GM19025 (cell line): ENCODE data around the gene XRCC1.
"Not testable (repeated sequence)": the region's sequence is repeated elsewhere in the genome, so short reads cannot be mapped to it uniquely, and the experiment has no call there.

Experiments
- ATAC-seq: cut with Tn5 transposase; IDR thresholded peaks from one replicate; pipeline ENCODE4 v1.9.1; 2021; ENCODE audit warnings: mild to moderate bottlenecking, low read depth, moderate library complexity; ENCODE audit not compliant: unreplicated experiment

Gene XRCC1

DNA sequence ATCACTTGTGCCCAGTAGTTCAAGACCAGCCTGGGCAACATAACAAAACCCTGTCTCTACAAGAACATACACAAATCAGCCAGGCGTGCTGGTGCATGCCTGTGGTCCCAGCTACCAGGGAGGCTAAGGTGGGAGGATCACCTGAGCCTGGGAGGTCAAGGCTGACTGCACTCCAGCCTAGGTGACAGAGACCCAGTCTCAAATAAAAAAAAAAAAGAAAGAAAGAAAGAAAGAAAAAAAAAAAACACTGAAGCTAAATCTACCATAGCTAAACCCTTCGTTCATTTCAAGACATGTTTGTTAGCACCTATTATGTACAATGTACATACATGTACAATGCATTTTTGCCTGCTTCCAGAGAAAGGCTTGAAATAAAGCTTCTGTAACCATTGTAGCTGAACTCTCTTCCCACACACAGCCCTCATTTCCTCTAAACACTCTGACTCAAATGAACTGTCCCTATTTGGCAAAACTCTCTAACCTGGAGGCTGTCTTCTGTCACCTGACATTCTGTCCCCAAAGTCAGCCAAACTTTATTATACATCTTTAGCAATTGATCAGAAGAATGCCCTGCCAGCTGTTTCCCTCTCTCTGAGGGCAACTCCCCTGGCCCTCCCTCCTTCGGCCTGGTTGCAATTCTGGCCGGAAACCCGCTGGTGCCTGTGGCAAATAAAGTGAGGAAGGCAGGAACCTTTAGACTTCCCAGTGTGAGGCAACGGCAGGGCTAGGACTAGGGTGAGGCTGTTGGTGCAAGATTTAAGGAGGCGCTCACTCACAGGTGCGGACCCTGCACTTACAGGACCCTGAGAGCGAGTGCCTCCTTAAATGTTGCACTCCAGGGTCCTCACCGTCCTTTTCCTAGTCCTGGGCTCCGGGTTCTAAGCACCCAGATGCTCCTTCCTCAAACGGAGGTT is 50.1 kb downstream of the XRCC1 start:
- no peak for ATAC-seq

DNA sequence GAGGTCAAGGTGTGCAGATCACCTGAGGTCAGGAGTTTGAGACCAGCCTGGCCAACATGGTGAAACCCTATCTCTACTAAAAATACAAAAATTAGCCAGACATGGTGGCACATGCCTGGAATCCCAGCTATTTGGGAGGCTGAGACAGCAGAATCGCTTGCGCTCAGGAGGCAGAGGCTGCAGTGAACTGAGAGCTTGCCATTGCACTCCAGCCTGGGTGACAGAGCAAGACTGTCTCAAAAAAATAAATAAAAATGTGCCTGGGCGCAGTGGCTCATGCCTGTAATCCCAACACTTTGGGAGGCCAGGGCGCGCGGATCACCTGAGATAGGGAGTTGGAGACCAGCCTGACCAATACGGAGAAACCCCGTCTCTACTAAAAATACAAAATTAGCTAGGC is 51.6 kb downstream of the XRCC1 start:
- not testable (repeated sequence) for ATAC-seq

DNA sequence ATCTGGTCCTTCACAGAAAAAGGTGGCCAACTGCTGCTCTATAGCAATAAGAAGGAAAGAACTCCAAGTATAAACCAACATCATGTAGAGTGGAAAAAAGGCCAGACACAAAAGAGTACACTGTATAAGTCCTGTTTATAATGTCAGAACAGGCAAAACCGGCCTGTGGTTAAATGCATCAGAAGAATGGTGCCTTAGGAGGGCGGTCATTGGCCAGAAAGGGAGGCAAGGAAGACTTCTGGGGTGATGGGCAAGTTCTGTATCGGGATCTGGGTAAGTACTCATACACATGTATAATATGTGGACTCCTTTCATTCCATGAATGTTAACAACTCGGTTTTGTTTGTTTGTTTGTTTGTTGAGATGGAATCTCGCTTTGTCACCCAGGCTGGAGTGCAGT is 52.4 kb downstream of the XRCC1 start:
- ATAC-seq, result no peak

DNA sequence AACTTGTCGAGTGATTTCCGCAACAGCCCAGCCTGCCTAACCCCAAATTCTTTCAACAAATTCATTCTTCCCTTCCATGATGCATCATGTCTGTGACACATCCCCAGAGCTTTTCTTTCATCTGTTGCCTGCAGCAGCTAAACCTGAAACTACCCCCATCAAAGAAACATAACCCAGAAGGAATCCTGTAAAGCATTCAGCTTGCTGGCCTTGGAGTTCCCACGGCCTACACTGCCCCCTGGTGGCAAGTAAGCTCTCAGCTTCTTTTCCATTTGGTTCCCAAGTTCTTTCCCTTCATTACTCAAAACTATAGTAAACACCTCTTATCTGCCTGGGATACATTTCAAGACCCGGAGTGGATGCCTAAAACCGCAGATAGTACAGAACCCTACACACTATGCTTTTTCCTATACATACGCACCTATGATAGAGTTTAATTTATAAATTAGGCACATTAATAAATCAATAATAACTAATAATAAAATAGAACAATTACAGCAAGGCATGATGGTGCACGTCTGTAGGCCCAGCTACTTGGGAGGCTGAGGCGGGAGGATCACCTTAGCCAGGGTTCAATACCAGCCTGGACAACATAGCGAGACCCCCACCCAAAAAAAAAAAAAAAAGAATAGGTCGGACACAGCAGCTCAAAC is 55.8 kb downstream of the XRCC1 start:
- ATAC-seq, result no peak

DNA sequence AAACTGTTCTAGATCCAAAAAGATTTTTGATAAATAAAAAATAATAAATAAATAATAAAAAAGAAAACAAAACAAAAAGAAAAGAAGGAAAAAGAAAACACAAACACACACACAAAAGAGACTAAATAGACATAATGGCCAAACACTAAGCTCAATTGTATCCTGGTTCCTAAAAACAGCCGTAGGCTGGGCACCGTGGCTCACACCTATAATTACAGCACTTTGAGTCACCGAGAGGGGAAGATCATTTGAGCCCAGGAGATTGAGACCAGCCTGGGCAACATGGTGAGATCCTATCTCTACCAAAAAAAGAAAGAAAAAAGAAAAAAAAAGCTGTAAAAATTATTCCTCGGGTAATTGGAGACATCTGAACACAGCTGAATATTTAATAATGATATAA is 57.3 kb downstream of the XRCC1 start:
- no peak for ATAC-seq

DNA sequence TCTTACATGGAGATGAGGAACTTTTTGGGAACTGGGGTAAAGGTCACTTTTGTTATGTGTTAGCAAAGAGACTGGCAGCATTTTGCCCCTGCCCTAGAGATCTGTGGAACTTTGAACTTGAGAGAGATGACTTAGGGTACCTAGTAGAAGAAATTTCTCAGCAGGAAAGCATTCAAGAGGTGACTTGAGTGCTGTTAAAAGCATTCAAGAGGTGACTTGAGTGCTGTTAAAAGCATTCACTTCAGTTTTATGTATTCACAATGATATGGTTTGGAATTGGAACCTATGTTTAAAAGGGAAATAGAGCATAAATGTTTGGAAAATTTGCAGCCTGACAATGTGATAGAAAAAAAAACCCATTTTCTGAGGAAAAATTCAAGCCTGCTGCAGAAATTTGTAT is 62.9 kb downstream of the XRCC1 start:
- not testable (repeated sequence) for ATAC-seq

DNA sequence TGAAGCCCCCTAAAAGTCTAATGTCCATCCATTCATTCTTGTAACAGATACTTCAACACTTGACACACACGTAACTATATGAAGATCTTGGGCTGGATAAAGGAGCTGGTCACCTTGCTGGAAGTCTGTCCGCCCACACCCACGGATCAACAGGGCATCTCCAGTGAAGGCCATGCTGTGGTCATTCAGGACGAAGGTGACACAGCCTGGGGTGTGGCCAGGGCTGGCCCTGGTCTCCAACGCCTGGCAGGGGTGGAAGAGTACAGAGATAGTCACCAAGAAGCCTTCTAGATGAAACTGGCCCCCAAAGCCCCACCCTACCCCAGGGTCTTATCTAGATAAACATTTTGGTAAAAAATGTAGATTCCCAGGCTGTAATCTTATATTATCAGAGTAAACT is 64.0 kb downstream of the XRCC1 start:
- ATAC-seq, result no peak

DNA sequence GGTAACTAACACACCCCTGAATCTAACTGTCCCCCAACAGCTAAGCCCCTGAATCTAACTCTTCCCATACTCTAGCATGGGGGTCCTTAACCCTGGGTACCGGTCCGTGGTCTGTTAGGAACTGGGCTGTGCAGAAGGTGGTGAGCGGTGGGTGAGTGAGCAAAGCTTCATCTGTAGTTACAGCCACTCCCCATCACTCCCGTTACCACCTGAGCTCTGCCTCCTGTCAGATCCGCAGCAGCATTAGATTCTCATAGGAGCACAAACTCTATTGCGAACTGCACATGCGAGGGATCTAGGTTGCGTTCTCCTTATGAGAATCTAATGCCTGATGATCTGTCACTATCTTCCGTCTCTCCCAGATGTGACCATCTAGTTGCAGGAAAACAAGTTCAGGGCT is 64.6 kb downstream of the XRCC1 start:
- no peak for ATAC-seq

DNA sequence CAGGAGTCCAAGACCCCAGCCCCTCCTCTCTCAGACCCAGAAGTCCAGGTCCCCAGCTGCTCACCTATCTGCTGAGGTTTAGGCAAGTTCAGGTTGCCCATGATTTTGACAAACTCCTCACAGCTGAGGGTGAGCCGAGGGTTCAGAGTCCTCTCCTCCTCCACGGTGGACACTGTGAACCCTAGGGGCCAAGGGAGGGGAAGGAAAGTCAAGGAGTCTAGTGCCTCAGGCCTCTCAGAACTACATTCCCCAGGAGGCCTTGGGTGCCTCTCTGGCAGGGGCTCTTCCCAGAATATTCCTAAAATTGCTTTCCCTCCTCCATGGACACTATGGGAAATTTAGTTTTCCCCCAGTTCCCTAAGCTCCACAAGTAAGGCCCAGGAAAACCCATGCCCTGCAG is 67.4 kb downstream of the XRCC1 start:
- ATAC-seq, result no peak

DNA sequence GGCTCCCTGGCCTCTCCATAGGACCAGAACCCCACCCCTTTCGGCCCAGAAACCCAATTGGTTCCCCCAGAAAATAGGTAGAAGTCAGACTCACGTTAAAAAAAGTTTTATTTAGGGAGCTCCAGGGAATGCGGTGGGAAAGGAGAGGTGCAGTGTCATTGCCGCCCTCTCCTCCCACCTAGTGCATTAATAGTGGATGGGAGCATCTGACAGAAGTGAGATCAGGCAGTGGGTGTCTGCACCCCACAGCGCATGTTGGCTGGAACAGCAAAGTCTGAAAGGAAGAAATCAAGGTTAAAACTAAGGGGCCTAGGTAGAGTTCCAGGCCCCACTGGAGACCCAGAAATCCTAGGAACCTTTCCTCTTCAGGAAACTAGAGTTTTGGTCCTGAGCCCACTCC is 68.7 kb downstream of the XRCC1 start:
- ATAC-seq, result no peak

DNA sequence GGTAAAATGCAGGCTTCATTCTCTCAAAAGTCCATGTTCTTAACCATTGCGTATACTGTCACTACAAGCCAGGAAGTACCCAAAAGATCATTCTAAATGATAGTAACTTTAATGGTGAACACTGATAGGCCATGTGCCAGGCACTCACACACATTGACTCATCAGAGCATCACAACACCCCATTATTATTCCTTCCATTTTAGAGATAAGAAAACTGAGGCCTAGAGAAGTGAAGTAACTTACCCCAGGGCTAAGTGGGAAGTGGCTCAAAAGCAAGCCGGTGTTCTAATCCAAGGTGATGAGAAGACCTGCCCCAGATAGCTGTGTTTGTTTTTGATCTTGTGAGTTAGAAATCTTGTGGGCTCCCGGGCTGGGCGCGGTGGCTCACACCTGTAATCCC is 69.4 kb downstream of the XRCC1 start:
- no peak for ATAC-seq

DNA sequence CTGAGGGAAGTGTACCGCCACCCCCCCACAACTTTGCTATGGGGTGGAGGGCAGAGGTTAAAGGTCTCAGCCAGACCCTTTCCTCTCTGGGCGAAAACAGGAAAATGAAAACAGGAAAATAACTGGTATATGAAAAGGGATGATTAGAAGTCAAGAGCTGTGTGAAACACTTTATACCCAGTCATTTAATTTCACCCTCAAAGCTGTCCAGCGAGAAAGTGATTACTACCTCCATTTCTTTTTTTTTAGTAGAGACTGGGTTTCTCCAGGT is 70.2 kb downstream of the XRCC1 start:
- ATAC-seq, result no peak

DNA sequence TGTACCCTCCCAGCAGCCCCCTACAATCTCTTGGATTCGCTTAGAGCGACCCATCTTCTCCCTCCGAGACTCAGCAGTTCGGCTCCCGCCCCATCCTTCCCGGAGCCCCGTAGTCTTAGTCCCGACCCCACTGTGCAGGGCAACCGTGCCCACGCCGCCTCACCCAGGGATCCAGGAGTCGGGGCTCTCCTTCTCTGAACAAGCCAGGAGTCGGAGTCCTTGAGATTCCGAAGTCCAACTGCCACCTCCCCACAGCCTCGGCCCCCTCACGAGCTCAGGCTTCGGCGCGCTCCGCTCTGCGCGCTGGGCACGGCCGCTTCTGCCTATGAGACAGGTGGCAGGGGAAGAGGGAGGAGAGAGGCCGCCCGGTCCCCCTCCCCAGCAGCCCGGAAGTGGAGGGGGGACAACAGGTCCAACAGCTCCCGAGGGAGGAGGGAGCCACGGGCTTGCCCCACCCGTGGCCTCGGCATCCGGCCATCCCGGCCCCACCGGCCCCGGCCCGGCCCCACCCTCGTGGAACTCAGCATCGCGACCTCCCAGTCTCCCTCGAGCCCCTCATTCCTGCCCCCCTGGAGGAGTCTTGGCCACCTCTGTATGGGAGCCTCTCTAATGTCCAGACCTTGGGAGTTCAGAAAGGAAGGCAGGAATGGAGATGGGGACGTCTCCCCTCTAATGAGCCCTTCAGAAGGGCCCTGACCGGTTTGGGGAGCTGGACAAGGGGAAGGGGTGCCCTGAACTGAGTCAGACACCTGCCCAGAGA is 70.7 kb downstream of the XRCC1 start, which contains the start of gene PHLDB3:
Gene PHLDB3, minus strand, starts transcription at position 321 of the 760 bp plus-strand sequence. CDS start 628 bp downstream, outside the sequence.
- ATAC-seq, result no peak

DNA sequence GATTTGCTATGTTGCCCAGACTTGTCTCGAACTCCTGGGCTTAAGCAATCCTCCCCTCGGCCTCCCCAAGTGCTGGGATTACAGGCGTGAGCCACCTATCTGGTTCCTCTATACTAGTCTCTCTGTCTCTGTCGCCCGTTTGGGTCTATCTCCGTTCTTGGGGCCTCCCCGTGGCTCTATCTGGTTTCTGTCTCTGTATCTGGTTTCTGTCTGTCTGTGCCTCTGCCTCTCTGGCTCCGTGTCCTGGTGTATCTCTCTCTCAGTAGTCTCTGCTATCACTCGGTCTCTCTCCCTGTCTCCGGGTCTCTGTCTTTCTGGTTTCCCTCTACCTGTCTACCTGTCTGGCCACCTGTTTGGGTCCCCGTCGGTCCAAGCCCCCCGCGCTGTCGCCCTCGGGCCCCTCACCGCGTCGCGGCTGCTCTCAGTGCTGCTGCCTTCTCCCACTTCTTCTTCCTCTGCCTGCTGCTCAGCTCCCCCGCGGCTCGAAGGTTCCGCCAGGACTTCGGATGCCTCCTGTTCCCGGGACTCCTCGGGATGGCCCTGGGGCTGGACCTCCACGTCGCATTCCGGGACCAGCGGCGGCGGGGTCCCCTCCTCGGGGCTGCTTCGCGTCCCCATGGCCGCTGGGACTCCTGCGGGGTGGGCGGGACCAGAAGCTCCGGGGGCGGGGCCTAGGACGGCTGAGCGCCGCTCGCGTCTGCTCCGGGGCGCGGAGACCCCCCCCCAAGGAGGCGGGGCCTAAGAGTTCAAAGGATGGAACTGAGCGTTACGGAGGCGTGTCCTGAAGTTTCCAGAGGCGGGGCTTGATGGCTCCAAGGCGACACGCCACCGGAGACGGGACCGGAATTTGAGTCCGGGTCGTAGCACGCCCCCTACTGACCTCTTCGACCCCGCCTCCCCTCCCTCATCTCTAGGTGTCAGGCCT is 71.6 kb downstream of the XRCC1 start:
- peak; percentile 77 for ATAC-seq

DNA sequence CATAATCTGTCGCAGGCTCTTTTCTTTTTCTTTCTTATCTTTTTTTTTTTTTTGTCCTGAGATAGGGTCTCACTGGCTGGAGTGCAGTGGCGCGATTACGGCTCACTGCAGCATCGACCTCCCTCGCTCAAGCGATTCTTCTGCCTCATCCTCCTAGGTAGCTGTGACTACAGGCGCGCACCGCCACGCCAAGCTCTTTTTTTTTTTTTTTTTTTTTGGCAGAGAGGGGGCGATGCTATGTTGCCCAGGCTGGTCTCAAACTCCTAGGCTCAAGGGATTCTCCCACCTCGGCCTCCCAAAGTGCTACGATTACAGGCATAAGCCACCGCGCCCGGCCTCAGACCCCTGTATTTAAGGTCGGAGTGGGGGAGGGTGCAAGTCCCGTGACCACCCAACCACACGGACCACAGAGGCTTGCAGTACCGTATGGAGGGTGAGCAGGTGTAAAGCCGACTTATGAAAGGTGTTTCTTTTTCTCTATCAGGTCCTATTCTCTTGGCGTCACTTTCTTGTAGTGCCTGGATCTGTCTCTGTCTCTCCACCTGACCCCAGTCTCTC is 72.8 kb downstream of the XRCC1 start:
- ATAC-seq, result no peak

DNA sequence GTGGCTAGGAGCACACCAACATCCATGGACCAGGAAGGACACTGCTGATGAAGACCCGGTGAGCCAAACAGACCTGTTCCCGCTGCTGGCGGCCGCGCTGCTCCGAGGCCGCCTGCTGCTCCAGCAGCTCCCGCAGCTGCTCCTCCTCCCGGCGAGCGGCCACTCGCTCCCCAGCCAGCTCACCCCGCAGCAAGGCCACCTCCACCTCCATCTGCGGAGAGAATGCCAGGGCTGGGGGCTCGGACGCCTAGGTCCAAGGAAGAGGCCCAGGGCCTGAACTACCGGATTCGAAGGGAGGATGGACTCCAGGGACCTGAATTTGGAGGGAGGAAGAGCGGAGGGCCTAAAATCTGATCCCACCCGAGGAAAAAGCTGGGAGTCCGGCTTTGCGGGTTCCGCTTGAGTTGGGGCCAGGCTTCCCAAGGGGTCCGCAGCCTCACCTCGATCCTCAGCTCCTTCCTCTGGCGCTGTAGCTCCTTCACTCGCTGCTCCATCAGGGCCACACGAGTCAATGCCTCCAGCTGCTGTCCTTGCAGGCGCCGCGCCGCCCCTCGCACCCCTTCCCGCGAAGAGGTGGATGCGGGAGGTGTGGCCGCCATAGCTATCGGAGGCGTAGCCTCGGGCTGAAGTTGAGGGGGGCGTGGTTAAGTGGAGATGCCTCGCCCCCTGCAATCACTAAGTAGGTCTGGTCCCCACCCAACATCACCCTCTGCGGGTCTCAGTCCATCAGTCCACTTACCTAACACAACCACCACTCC is 73.5 kb downstream of the XRCC1 start:
- no peak for ATAC-seq

DNA sequence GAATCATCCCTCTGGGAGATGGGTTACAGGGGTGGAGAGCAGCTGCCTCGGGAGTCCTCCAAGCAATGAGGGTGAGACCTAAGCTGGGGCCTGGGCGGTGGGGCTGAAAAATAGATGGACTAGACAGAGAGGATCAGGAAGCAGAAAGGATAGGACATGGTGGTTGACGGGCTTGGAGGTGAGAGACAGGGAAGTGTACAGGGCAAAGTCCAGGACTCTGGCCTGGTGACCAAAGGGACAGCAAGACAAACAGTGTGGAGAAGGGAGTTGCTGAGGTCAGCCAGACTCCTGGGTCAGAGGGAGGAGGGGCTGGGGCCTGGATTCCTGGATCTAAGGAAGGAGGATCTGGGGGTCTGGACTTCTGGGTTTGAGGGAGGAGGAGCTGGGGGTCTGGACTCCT is 76.3 kb downstream of the XRCC1 start:
- ATAC-seq, result no peak

DNA sequence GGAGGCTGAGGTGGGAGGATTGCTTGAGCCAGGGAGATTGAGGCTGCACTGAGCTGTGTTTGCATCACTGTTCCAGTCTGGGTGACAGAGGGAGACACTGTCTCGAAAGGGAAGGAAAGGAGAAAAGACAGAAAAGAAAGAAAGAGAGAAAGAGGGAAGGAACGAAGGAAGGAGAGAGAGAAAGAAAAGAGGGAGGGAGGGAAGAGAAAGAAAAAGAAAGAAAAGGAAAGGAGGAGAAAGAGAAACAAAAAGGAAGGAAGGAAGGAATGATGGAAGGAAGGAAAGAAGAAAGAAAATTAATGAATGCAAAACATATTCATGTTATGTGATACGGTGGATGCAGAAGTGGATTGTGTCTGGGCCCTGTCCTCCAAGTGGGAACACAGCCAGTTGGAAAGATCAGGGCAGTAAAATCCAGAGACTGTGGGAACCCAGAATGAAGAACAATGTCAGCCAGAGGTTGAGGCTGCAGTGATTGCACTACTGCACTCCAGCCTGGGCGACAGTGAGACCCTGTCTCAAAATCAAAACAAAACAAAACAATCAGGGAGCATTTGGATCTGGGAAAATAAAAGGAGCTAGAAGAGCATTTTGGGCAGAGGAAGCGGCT is 77.0 kb downstream of the XRCC1 start:
- ATAC-seq, result no peak

DNA sequence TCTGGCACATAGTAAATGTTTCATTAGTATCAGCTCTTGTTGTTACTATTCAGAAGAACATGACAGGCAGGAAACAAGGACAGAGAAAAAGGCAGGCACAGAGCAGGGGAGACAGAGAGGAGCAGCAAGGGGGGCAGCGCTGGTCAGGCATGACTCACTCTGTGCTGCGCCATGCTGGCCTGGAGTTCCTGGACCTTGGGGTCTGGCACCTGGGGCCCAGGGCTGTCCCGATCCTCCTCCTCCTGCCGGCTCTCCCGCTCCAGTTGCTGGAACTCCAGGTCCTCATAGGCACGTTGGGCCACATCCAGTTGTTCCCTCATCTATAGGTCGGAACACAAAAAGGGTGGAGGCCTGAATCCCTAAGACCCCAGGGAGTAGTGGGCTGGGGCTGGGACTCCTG is 78.4 kb downstream of the XRCC1 start:
- ATAC-seq, result no peak
